ENCODE measurements around the gene LSM10. TPM values are rescaled to one million over a fixed set of nuclear protein-coding genes. Genes with fewer than 3 reads are reported as not detected.

The LSM10 gene
- total RNA-seq, 1 experiment from 2014 or later: 56.3 TPM

DNA sequence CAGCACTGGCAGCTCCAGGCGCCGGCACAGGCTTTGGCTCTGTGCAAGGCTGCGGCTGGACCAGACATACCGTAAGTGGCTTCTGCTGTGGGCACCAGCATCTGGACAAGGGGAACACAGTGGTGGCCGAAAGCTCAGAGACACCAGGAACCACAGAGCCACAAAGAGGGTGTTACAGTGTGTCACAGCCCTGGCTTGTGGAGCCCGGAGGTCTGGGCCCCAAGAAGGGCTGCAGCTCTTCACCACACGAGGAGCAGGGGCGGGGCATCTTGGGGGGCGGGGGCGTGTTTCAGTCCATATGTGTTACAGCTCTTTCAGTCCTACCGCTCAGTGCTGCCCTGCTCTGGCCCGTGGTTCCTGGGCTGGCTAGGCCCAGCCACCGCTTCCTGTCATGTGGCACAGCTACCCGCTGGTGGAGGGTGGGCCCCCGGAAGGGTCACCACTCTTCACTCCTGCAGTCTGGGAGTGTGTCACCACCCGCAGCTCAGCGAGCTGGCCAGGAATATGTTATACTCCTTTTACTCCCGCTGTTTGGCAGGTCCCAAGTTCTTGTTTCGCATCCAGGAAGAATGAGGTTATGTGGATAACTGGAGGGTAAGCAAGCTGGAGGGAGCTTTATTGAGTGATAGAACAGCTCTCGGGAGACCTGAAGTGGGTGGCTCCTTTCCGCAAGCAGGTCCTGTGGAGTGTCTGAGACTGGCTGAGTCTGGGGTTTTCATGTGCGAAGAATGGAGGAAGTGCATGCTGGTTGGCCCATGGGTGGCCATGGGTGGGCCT, 3.3 kb upstream of the LSM10 start (continued):
- TF ChIP-seq CREB1 (CRISPR knock-in tag; IDR thresholded peaks at IDR 0.05) (0 out of 2 replicates have a peak, but pooled peaks have one; percentile 64), TEAD4 (CRISPR knock-in tag; IDR thresholded peaks at IDR 0.05) (no peak), CBFB (CRISPR knock-in tag; IDR thresholded peaks at IDR 0.05; ENCODE audit: low read depth) (no peak), RORB (CRISPR knock-in tag; IDR thresholded peaks at IDR 0.05) (no peak), ZNF317 (CRISPR knock-in tag; IDR thresholded peaks at IDR 0.05; ENCODE audit: borderline replicate concordance, low read depth) (no peak), CREM (CRISPR knock-in tag; IDR thresholded peaks at IDR 0.05) (peak; percentile 51; the same call in 1 of the 2 replicates), ZBTB21 (CRISPR knock-in tag; IDR thresholded peaks at IDR 0.05; ENCODE audit: borderline replicate concordance) (no peak), JAZF1 (CRISPR knock-in tag; IDR thresholded peaks at IDR 0.05) (no peak), KAT7 (CRISPR knock-in tag; IDR thresholded peaks at IDR 0.05; ENCODE audit: borderline replicate concordance) (no peak), OVOL2 (CRISPR knock-in tag; IDR thresholded peaks at IDR 0.05; ENCODE audit: borderline replicate concordance) (no peak), NFYB (CRISPR knock-in tag; conservative IDR thresholded peaks at IDR 0.05; ENCODE audit: low read depth) (no peak; the same call in 1 of the 2 replicates), ESRRA (CRISPR knock-in tag; IDR thresholded peaks at IDR 0.05; ENCODE audit: borderline replicate concordance) (no peak), MYBL2 (CRISPR knock-in tag; IDR thresholded peaks at IDR 0.05) (no peak), TCF7 (CRISPR knock-in tag; IDR thresholded peaks at IDR 0.05; ENCODE audit: low read depth) (no peak), JUN (CRISPR knock-in tag; IDR thresholded peaks at IDR 0.05) (0 out of 2 replicates have a peak, but pooled peaks have one; percentile 55), MXD4 (CRISPR knock-in tag; IDR thresholded peaks at IDR 0.05; ENCODE audit: borderline replicate concordance) (no peak), GTF2I (CRISPR knock-in tag; conservative IDR thresholded peaks at IDR 0.05) (no peak)
- TF ChIP-seq, protein P1, sequence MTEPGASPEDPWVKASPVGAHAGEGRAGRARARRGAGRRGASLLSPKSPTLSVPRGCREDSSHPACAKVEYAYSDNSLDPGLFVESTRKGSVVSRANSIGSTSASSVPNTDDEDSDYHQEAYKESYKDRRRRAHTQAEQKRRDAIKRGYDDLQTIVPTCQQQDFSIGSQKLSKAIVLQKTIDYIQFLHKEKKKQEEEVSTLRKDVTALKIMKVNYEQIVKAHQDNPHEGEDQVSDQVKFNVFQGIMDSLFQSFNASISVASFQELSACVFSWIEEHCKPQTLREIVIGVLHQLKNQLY (CRISPR knock-in tag; IDR thresholded peaks at IDR 0.05): no peak
- TF ChIP-seq, protein P2, sequence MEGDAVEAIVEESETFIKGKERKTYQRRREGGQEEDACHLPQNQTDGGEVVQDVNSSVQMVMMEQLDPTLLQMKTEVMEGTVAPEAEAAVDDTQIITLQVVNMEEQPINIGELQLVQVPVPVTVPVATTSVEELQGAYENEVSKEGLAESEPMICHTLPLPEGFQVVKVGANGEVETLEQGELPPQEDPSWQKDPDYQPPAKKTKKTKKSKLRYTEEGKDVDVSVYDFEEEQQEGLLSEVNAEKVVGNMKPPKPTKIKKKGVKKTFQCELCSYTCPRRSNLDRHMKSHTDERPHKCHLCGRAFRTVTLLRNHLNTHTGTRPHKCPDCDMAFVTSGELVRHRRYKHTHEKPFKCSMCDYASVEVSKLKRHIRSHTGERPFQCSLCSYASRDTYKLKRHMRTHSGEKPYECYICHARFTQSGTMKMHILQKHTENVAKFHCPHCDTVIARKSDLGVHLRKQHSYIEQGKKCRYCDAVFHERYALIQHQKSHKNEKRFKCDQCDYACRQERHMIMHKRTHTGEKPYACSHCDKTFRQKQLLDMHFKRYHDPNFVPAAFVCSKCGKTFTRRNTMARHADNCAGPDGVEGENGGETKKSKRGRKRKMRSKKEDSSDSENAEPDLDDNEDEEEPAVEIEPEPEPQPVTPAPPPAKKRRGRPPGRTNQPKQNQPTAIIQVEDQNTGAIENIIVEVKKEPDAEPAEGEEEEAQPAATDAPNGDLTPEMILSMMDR (IDR thresholded peaks at IDR 0.05): no peak
- TF ChIP-seq, protein P3, sequence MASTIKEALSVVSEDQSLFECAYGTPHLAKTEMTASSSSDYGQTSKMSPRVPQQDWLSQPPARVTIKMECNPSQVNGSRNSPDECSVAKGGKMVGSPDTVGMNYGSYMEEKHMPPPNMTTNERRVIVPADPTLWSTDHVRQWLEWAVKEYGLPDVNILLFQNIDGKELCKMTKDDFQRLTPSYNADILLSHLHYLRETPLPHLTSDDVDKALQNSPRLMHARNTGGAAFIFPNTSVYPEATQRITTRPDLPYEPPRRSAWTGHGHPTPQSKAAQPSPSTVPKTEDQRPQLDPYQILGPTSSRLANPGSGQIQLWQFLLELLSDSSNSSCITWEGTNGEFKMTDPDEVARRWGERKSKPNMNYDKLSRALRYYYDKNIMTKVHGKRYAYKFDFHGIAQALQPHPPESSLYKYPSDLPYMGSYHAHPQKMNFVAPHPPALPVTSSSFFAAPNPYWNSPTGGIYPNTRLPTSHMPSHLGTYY (CRISPR knock-in tag; IDR thresholded peaks at IDR 0.05): no peak
- TF ChIP-seq, protein P4, sequence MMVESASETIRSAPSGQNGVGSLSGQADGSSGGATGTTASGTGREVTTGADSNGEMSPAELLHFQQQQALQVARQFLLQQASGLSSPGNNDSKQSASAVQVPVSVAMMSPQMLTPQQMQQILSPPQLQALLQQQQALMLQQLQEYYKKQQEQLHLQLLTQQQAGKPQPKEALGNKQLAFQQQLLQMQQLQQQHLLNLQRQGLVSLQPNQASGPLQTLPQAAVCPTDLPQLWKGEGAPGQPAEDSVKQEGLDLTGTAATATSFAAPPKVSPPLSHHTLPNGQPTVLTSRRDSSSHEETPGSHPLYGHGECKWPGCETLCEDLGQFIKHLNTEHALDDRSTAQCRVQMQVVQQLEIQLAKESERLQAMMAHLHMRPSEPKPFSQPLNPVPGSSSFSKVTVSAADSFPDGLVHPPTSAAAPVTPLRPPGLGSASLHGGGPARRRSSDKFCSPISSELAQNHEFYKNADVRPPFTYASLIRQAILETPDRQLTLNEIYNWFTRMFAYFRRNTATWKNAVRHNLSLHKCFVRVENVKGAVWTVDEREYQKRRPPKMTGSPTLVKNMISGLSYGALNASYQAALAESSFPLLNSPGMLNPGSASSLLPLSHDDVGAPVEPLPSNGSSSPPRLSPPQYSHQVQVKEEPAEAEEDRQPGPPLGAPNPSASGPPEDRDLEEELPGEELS (CRISPR knock-in tag; IDR thresholded peaks at IDR 0.05): no peak
- TF ChIP-seq, protein P5, sequence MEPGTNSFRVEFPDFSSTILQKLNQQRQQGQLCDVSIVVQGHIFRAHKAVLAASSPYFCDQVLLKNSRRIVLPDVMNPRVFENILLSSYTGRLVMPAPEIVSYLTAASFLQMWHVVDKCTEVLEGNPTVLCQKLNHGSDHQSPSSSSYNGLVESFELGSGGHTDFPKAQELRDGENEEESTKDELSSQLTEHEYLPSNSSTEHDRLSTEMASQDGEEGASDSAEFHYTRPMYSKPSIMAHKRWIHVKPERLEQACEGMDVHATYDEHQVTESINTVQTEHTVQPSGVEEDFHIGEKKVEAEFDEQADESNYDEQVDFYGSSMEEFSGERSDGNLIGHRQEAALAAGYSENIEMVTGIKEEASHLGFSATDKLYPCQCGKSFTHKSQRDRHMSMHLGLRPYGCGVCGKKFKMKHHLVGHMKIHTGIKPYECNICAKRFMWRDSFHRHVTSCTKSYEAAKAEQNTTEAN (CRISPR knock-in tag; IDR thresholded peaks at IDR 0.05): no peak
- TF ChIP-seq, protein P6, sequence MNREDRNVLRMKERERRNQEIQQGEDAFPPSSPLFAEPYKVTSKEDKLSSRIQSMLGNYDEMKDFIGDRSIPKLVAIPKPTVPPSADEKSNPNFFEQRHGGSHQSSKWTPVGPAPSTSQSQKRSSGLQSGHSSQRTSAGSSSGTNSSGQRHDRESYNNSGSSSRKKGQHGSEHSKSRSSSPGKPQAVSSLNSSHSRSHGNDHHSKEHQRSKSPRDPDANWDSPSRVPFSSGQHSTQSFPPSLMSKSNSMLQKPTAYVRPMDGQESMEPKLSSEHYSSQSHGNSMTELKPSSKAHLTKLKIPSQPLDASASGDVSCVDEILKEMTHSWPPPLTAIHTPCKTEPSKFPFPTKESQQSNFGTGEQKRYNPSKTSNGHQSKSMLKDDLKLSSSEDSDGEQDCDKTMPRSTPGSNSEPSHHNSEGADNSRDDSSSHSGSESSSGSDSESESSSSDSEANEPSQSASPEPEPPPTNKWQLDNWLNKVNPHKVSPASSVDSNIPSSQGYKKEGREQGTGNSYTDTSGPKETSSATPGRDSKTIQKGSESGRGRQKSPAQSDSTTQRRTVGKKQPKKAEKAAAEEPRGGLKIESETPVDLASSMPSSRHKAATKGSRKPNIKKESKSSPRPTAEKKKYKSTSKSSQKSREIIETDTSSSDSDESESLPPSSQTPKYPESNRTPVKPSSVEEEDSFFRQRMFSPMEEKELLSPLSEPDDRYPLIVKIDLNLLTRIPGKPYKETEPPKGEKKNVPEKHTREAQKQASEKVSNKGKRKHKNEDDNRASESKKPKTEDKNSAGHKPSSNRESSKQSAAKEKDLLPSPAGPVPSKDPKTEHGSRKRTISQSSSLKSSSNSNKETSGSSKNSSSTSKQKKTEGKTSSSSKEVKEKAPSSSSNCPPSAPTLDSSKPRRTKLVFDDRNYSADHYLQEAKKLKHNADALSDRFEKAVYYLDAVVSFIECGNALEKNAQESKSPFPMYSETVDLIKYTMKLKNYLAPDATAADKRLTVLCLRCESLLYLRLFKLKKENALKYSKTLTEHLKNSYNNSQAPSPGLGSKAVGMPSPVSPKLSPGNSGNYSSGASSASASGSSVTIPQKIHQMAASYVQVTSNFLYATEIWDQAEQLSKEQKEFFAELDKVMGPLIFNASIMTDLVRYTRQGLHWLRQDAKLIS (CRISPR knock-in tag; IDR thresholded peaks at IDR 0.05; ENCODE audit: borderline replicate concordance): no peak
